HG03469 (cell line): ENCODE data around the gene DNAH2.
"Not testable (repeated sequence)": the region's sequence is repeated elsewhere in the genome, so short reads cannot be mapped to it uniquely, and the experiment has no call there.

Source experiments
- ATAC-seq: cut with Tn5 transposase; IDR thresholded peaks from one replicate; pipeline ENCODE4 v1.9.1; 2021; ENCODE audit warnings: mild to moderate bottlenecking, moderate library complexity, moderate number of reproducible peaks; ENCODE audit not compliant: unreplicated experiment

DNAH2 gene

DNA sequence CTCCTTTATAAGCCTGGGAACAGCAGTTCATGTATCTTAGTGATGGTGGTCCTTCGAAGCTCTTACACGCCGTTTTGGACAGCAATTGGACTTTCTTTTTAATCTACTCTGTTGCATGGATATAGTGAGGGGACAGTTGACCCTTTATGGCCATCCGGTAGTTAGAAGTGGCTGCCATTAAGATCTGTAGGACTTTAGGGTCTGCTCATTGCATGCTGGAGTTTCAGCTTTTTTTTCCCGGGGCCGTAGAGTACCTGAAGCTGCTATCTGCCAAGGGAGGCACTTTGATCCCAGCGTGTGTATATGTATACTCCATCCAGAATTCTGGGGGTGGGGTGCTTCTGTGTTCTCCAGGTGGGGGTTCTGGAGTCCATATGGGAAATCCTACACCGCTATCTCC, 141.5 kb downstream of the DNAH2 start:
- no peak for ATAC-seq

DNA sequence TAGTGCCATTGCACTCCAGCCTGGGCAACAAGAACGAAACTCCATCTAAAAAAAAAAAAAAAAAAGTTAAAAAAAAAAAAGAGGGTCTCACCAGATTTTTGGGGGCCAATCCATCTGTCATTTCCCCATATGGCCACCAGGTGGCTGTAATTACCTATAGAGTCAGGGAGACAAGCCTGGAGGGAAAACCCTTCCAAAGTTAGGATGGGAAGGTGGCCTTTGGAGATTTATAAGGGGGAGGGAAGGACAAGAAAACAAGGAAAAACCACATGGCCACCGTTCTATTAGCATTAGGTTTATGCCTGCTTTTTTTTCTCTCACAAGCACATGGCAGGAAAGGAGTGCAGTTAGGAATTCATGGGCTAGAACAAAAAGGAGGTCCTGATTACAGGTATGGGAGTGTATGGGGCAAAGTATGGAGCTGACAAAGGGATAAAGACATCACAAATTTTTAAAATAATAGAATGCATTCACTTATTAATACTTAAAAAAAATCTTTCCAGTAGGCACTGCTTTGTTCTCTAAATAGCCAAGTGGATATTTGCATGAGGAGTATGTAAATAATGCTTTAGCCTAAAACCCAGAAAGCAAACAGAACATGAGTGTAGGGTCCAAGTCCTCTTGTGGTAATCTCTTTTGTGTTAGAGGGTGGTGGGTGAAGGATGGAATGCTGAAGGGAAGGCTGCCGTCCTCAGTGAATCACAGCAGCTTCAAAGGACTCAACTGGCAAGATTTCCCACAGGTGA, 145.3 kb downstream of the DNAH2 start:
- ATAC-seq = no peak

DNA sequence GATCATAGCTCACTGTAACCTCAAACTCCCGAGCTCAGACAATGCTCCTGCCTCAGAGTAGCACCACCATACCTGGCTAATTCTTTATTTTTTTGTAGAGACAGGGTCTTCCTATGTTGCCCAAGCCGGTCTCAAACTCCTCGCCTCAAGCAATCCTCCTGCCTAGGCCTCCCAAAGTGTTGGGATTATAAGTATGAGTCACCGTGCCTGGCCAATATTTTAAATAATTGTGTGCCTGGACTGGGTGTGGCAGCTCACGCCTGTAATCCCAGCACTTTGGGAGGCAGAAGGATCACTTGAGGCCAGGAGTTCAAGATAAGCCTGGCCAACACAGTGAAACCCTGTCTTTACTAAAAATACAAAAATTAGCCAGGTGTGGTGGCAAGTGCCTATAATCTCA, 146.8 kb downstream of the DNAH2 start:
- not testable (repeated sequence) for ATAC-seq

DNA sequence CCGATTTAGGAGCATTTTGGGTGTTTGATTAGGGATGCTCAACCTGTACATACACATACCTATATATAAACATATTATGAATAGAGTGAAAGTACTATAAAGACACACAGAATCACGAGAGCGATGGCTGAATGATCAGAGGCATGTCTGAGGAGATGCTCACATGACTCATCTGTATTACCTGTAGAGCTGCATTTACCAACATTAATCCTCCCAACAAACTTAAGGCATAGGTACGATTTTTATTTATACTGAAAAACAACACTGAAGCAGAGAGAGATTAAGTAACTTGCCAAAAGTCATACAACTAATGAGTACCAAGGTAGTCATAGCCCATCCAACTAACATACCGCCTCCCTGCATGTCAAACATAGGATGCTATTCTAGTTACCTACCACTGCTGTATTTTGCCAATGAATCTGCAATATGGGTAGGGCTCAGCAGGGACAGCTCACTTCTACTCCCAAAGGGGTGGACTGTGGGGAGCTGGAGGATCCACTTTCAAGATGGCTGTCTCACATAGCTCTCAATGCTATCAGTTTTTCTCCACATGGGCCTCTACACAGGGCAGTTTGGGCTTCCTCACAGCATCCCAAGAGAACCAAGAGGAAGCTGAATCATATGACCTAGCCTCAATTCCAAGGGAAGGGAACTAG, 147.6 kb downstream of the DNAH2 start:
- ATAC-seq = no peak

DNA sequence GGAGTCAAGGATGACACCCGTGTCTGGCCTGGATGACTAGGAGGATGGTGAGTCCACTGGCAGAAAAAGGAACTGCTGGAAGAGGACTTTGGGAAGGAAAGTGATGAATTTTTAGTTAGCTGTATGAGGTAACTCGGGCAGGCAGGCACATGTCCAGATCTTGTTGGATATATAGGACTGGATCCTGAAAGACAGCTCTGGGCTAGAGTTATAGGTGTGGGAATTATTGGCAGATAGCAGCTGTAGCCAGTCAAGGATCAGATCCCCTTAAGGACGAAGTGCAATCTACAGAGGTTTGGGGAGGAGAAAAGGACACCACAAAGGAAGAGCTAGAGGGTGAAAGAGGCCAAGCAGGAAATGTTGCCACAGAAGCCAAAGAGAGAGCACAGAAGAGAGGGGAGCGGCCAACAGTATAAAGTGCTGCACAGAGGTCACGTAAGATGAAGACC, 150.4 kb downstream of the DNAH2 start:
- ATAC-seq = no peak

DNA sequence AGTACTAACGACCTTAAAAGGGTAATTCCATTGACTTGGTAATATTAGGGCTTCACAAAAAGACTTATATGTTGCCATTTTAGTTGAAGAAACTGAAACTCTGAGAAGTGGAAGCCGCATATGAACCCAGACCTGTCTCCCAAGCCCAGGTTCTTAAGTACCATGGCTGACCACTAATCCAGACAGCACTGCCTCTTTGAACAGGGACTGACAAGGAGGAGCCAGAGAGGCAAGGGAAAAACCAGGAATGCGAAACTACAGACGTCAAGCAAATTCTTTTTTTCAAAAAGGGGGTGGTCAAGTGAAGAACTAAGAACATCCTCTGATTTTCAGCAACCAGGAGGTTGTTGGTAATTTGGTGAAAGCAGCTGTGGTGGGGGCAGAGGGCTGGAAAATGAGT, 155.5 kb downstream of the DNAH2 start:
- no peak for ATAC-seq

DNA sequence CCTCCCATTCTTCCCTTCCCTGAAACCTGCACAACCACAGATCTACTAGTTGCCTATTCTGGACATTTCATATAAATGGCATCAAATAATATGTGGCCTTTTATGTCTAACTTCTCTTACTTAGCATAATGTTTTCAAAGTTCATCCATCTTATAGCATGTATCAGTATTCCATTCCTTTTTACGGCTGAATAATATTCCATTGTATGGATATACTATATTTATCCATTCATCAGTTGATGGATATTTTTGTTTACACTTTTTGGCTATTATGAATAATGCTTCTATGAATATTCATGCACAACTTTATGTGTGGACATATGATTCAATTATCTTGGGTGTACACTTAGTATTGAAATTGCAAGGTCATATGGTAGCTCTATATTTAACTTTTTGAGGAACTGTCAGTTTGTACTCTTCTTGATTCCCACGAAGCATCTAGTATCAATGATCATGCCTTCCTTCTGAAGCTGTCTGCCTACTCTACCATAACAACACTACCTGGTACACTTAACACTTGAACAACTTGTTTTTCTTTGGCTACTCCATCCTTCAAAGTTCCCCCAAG, 158.3 kb downstream of the DNAH2 start:
- no peak for ATAC-seq

DNA sequence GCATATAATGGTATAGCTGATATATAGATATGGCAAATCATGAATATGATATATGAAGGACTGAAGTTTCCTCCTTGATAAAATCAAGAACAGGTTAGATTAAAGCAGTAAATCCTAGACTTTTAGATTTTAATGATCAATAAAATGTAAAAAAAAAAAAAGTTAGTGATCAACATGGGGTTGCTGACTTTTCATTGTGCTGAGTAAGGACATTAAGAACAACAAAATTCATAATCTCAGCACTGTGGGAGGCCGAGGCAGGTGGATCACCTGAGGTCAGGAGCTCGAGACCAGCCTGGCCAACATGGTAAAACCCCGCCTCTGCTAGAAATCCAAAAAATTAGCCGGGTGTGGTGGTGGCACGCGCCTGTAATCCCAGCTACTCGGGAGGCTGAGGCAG, 160.7 kb downstream of the DNAH2 start:
- ATAC-seq = no peak

DNA sequence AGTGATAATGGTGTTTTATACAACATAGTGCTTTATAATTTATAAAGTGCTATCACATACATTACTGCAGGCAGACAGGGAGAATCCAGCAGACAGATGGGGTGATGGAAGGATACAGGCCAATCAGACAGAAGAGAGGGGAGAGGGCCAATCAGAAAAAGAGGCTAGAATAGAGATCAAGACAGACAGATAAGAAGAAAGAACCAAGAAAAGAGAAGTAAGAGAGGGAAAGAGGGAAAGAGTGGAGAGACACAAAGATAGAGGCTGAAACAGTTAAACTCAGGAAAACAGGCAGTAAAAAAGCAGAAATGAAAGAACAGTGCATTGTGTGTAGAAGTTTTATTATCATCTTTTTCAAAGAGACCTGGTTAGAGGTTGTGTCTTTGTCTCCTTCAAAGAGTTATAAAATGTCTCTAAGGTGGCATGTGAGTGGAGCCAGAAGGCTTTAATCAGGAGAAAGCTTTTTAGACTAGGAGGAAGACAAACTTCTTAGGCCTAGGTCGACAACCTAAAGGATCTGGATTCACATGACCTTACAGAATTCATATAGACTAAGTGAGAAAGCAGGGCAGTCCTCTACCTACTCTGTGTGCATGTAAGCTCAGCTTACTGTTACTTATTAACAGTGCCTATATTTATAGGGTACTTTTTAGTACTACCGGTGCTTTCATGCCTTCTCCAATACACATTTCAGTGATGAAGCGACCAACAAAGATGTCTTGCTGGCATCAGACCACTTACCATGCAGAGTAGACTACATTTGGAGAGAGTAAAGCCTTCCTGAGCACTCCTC, 162.7 kb downstream of the DNAH2 start:
- ATAC-seq = no peak

DNA sequence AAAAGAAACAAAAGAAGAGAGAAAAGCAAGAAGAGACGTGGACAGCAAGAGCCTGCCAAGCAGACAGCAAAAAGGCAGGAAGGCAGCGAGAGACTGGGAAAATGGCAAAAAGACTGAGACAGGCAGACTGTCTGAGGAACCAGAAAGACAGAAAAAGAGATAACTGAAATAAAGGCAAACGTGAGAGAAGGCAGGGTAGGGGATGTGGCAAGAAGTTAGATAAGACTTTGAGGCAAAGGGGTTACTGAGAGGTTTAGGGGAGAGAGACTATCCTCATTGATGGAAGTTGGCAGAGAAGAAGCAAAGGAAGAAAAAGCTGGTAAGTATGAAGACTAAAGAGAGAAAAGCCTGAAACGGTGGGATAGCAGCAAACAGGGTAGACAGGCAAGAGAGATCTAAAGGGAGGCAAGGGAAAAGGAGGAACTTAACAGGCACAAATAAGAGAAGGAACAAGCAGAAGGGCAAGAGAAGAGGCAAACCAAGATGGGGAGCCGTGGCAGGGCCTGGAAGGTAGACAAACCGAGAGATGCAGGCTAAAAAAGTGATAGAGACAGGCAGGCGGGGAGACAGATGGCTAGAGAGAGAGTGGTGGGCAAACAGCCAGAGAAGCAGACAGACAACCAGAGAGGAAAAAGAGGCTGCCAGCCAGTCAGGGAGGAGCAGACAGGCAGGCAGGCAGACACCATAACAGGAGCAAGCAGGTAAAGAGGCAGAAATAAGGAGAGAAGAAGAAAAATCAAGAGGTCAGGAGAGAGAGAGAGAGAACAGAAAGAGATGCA, 163.9 kb downstream of the DNAH2 start:
- ATAC-seq = no peak

DNA sequence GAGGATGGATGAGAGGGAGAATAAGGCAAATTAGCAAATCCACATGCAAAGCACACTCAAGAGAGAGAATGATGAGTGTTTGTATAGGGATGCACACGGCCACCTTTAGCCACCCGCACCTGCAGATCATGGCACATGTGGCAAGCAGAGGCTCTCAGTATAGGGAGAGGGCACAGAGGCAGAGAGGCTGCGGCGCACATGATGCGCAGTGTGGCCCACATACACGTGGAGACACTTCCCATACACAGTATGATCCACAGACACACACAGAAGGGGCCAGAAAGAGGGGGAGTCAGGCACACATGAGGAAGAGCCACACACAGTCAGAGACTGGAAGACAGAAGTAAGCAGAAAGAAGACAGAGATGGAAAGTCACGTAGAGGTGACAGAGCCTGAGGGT, 164.5 kb downstream of the DNAH2 start:
- no peak for ATAC-seq

DNA sequence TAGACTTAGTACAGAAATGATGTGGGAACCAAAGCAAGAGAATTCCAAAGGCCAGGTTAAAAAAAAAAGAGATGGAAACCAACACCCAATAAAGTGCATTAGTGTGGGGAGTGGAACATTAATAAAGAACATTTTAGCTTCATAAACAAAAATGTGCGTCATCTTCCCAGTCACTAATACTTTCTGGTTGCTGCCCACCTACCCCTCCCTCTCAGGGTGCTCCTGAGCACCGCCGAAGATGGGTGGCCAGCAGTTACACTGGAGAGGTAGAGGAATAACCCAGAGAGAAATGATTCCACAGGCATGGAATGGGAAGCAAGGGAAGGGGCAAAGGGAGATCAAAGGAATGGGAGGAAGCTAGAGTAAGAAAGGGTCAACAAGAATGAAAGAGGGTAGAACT, 165.1 kb downstream of the DNAH2 start:
- ATAC-seq = no peak
